NCI-H2081 treated with DMSO at 0.1 percent for 48 hours (cell line): Measurements from ENCODE around the gene ITGA11.

Experiments used
- DNase-seq: peaks from one replicate; lab custom pipeline; 2025; lab: John Stamatoyannopoulos, UW

Gene ITGA11

DNA sequence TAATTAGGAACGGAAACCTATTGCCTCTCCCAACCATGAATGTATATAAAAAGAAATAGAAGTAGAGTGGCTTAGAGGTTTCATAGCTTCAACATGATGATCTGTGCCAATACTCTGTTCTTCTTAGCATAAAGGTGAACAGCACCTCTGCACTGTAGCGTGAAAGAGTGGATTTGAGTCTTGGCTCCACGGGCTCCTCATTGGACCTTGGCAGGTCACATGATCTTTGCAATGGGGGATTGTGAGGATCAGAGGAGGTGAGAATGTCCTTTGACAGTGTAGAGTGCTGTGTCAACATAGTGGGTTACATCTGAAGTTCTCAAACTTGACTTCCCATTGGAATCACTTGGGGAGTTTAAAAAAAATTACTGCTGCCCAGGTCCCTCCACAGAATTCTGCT is 103.0 kb downstream of the ITGA11 start:
- DNase-seq: no peak

DNA sequence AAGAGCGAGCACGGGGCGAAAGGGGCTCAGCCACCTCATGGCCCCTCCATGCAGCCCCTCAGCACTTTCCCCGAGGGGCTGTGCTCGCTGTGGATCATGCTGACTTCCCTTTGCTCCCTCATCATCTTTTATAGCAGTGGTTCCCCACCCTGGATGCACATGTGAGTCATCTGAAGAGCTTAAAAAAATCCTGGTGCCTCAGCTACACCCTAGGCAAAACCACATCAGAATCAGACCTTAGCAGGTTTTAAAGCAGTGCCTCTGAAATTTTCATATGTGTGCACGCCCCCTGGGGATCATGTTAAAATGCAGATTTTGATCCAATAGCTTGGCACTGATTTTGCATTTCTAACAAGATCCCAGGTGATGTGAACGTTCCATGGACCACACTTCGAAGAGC is 103.5 kb downstream of the ITGA11 start:
- DNase-seq: no peak

DNA sequence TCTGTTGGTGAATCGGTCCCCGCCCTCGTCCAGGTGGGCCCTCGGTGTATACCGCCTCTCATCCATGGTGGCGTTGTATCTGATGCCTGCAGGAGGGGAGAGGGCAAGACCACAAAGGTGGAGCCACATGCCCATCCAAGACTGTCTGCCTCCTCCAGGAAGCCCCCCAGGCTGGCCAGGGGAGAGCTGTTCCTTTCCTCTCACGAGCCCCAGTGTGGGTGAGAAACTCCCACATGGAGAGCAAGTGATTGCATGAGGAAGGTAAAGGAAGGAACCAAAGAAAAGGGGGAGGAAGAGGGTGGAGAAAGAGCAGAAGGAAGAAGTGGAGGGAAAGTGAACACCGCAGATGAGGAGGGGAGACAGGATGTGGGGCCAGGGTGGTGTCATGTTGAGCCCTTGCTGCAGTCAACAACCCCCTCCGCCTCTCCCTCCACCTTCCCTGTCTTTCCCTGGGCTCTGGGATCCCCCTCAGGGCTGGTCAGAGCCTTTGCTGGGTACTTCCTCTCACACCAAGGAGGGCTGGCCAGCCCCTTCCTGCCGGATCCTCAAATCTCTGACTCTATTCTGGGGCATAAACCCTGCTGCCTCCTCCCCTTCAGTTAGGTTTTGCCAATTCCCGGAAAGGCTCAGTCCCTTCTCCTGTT is 105.1 kb downstream of the ITGA11 start:
- no peak for DNase-seq

DNA sequence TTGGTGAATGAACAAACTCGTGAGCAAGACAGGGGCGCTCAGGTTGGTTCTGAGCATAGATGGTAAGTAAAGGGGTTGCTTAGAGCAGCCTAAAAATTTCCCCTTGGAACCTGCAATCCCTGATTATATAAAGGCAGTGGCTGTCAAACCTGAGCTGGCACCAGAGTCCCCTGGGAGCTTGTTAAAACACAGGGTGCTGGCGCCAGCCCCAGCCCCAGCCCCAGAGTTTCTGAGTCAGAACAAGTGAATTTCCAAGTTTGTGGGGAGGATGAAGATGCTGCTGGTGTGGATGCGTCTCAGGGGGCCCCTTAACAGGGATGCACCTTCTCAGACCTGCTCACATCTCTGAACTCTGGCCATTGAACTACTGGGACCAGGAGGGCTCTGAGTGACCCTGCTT is 106.2 kb downstream of the ITGA11 start:
- DNase-seq: no peak

DNA sequence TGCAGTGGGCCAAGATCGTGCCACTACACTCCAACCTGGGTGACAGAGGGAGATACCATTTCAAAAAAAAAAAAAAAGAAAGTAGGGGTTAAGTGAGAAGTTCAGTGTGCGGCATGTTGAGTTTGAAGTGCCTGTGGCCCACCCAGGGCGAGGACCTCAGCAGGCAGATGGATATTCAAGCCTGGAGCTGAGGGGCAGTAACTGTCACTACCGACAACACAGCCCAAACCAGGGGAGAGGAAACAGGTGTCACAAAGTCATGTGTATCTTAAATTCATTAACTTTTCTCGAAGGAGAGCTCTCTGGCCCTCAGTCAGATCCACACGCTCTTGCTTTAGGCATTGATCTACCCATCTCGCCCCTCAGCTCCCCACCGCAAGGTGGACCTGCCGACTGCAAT is 109.2 kb downstream of the ITGA11 start:
- no peak for DNase-seq

DNA sequence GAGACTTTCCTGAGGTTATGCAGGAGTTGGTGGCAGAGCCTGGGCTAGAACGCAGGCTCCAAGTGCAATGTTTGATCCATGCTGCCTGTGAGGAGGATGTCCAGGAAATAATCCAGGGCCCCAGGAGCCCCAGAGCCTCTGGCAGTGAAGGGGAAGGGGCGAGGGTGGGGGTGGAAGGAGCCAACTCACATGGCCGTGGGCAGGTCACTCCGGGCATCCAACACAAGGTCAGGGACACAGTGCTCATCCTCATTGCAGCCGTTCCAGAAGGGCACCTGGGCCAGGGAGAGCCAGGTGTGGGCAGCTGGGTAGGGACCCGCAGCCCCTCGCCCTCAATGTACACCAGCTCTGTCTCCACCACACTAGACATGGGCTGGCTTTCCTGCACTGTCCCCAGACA is 110.7 kb downstream of the ITGA11 start:
- DNase-seq: no peak

DNA sequence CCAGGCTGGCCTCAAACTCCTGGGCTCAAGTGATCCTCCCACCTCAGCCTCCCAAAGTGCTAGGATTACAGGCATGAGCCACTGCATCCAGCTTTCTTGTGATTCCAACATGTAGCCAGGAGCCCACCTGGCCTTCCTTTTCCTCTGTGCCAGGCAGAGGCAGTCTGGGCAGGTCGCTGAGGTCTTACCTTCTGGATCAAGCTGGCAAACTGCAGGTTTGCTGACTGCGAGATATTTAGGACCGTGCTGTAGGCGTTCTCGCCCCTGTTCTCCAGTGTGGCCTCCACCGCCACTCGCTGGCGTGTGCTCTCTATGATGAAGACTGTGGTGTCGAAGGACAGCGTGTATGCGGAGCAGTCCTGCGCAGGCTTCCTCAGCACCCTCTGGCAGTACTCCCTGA is 112.0 kb downstream of the ITGA11 start:
- no peak for DNase-seq

DNA sequence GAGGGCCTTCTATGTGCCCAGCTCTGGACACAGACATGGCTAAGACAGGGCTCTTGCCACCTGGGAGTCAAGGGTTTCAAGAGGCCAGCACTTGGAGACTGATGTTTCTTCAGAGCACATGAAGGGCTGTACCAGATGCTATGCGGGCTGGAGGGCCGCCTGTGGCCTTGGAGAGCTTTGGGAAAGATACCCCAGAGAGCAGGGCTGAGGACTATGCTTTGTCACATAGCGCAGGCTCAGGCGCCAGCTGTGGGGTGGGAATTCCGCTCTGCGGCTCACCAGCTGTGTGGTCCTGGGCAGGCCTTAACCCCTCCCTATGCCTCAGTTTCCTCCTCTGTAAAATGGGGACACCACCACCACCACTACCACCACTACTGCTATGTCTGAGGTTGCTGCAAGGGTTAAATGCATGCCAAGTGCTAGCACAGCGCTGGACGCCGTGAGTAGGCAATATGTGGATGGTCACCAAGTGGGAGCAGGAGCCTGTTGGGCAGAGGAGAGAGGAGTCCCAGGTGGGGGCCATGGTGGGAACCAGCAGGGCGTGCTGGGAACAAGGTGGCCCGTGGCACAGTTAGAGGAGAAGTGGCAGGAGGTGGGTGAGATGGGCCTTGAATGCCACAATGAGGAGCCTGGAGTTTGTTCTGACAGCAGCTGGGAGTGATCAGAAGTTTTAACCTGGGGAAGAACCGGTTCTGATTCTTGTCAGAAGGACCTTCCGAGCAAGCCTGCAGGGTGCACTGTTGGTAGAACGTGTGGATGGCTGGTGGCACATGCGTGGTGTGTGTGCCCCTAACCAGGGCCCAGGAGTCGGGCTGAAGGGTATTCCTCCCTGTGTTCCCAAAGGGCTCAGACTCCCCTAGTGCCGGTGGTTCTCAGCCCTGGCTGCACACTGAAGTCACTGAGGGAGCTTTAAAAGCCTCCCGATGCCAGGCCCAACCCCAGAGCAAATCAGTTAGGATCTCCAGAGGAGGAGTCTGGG is 112.7 kb downstream of the ITGA11 start:
- DNase-seq: no peak

DNA sequence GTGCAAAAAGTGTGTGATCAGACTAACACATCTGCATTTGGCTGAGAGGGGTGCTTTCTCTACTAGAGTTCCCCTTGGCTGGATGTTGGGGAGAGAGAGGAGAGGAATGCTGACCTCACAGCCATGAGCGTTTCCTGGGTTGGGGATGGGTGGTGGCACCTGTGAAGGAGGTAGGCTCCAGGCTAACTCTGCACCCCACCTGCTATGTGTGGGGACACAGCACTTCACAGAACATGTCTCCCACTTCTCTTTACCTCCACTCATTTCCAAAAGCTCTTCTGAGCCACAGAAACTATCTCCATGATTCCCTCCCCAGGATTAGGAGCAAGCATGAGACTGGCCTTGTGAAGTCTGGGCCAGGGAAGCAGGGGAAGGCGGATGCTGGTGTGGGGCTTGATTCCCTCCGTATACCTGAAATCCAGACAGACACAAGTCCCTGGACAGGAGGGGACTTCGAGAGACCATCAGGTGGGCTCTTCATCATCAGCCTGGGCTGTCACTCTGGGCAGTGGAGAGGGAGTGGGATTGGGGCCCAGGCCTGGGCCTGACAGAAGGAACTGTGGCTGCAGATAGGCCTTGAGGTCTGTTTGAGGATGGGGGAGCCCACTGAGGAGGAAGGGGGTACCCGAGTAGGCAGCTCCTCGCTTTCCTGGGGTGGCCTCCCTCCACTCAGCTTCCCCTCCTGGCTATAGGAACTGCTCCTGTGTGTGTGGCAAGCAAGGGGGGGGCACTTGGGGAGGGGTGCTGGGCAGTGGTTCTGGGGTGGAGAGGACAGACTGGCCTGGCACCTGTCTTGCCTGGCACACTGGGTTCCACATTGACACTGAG is 113.7 kb downstream of the ITGA11 start:
- no peak for DNase-seq

DNA sequence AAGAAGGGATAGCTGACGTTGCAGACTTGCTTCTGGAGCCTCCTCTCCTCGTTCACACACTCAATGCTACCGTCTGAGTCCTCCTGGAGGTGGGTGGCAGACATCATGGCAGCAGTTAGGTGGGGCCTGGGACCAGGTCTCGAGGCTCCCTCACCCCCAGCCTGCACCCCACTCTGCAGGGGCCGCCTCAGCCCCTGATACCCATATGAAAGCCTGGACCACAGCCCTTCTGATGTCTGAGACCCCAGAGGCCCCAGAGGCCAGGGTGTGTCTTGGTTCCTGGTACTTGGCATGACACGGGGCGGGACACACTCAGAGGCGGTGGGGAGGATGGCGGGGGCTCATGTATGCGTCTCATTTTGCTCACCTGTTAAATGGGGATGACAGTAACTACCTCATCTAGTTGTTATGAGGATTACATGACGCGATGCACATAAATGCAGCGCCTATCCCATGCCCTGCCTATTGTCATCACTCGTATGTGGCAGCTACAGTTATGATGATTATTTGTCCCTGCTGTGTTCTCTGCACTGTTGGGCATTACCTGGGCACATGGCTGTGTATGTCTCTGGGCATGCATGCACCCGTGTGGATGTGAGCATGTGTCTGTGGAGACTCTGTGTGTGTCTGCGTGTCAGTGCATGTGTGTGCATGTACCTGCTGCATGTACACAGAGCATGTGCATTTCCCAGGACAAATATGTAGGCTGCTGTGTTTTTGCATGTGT is 114.5 kb downstream of the ITGA11 start:
- DNase-seq: no peak

DNA sequence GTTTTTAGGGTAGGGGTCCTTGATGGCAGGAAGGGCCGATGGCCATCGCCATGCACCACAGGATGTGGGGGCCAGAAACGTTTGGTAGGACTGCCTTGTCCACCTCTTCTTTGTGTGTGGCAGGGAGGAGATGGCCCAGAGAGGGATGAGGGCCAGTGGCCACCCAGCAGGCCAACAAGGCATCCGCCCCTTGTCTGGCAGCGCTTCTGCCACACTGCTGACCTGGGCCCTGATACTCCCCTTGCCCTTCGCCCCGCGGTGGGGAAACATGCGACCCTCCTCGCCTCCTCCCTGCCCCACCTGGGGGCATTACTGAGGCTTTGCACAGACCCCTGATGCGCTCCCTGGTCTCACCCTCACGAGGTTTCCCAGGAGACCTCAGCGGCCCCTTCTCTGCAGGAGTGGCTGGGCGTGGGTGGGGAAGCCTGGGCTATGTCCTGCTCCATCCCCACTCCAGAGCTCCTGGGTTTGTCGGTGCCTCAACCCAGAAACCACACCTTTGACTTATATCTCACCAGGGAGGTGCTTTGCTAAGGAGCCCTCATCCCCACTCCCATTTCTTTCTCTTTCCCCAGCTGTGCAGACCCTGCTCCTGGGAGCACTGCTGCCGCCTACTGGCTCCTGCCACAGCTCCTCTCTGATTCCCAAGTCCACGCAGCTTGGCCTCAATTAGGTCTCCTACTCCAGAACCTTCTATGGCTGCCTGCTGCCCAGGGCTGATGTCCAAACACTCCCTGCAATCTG is 115.7 kb downstream of the ITGA11 start:
- no peak for DNase-seq

DNA sequence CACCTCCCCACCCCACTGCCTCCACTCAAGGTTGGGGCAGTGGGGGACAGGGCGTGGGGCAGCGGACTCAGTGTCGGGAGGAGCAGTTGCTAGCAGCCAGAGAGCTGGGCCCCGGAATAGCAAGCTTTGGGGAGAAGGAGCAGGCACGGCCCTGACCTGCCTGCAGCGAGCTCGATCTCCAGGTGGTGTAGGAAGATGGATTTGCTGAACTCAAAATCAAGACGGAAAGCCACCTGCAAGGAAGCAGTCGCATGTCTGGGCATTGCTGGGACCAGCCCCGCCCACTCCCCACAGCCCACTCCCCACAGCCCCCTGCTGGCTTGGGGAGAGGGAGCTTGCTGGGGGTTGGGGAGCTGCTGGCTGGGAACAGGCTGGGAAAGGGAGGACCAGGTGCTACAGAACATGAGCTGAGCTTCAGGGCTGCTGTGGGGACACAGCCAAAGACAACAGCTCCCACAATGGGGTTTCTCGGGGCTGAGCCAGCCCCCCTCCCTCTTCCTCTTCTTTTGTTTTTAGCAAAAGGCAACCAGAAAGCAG is 116.4 kb downstream of the ITGA11 start:
- DNase-seq: no peak

DNA sequence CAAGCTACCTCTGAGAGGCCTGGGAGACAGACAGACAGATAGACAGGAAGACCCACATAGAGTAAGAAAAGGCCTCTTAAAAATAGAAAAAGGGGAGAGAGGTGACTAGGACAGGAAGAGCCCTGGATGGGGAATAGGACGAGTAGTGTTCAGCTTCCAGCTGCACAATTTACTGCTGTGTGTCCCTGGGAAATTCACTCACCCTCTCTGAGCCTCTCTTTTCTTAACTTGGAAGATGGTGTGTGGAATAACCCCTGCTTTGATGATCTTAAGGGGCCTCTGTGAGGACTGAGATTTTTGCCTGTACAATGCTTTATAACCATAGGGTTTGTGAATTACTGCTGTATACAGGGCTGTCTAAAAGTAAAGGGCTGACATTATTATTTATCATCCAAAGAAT is 116.9 kb downstream of the ITGA11 start:
- DNase-seq: no peak

DNA sequence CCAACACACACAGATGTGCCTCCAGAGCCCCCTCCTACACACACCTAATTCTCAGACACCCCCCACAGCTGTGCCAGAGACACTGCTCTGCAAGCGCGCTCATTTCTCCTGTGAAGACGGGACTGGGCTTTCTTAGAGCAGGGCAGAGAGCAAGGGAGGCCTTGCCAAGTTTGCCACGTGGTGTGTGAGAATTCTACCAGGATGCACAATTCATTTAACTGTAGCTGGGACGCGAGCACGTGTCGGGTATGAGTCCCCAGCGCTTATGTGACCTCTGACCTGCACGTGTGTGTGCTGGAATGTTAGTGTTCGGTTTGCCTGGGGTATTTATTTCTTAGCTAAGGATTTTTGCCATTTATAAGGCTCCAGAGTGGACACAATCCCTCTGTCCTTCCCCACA is 117.4 kb downstream of the ITGA11 start:
- DNase-seq: no peak

DNA sequence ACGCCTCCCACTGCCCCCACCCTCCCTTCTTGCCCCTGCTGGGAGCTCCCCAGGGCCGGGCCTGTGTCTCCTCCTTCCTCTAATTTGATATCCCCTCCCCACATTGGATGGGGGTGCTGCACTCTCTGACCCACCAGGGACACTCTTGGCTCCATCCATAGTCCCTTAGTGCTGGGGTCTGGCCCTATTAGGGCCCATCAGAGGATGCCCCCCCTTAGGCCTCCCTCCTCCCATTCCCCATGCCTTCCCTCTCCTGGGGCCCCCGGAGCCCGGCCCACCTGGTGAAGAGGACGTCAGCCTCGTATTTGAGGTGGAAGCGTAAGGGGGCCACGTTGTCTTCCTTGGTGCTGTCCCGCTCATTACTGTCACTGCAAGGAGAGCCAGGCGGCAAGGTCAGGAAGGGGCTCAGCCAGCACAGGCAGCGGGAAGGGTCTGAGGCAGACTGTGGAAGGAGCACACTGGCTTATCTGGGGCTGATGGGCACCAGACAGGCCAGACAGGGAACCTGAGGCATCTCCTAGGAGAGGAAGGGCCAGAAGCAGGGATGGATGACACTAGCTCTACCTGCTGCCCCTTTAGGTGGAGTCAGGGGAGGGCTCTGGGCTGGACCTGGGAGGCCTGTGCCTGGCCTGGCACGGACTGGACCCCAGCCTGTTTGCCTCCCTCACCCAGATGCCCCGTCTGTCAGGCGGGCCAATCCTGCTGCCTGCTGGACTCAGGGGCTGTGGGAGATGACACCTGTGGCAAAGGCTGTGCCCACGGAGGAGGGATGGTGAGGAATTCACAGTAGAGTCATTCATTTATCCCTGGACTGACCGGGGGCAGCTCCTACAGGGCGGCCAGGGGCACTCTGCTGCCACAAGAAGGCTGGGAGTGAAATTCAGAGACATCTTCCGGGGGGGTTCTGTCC is 118.2 kb downstream of the ITGA11 start:
- no peak for DNase-seq

DNA sequence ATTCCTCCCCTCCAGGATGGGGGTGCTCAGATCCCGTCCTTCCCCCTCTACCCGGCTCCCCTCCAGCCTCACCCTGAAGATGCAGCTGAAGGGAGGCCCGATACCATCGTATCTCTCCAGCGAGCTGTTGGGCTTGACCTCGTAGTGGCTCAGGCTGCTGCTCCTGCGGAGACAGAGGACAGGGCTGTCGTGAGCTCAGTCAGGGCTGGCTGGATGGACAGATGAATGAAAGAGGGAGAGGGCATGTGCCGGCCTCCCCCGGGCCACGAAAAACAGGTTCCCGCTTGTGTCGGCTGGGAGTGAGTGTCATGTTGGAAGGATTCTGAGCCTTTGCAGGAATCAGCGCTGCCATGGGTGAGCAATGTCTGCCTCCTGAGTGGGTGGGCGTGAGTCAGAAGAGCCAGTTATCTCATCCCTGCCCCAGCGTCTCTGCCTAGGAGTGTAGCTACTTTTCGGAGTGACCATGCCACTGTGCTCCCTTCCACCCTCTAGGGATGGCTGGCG is 119.2 kb downstream of the ITGA11 start:
- no peak for DNase-seq

DNA sequence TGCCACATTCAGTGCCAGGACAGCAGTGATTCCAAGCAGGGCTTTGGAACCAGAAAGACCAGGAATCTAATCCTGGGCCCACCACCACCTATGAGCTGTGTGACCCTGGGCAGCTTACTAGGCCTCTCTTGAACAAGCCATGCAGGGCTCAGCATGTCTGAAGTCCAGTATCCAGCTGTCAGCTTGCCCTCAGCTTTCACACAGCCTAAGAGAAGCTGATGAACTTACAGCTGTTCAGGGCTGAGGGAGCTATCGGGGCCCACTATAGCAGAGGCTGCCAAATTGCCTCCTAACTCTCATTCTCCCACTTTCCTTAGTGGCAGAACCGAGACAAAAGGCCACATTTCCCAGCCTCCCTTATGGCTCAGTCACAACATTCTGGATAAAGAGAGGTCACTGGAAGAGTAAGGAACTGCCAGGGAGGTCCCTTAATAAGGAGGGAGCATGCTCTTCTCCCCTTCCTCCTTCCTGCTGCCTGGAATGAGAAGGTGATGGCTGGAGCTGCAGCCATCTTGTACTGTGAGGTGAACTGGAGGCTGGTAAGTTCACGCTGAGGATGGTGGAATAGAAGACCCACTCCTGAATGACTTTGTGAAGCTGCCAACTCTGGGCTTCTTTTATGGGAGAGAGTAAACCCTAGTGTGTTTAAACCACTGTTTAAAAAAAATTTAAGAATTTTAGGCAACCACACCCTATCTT is 120.0 kb downstream of the ITGA11 start:
- DNase-seq: no peak

DNA sequence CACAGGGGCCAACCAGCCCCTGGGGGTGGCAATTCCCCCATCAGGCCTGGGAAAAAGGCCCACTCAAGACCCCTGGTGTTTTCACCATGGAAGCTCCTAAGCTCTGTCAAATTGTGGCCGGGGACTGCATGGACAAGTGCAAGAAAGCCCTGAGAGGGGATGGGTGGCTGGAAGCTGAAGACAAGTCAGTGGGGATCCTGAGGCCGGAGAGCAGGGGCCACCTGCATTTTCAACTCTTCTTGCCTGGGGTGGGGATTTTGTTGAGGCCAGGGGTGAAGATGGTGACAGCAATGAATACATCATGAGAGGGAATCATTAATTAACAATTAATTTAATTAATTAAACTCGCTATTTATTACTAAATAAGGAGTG is 120.5 kb downstream of the ITGA11 start:
- no peak for DNase-seq
